GM18870 (cell line): ENCODE measurements around the gene AGPS.

Experiments
- ATAC-seq: cut with Tn5 transposase; IDR thresholded peaks from one replicate; pipeline ENCODE4 v1.9.1; 2021; ENCODE audit warnings: moderate library complexity; ENCODE audit not compliant: unreplicated experiment

Gene AGPS

GRCh38 chr2:177520324-177520723 lies 127.8 kb downstream of the AGPS start:
- ATAC-seq, result no peak

- ATAC-seq, result no peak
Observed at GRCh38 chr2:177523781-177524180, 131.2 kb downstream of the AGPS start.

GRCh38 chr2:177525351-177525924 lies 132.9 kb downstream of the AGPS start:
- ATAC-seq, result no peak

DNA sequence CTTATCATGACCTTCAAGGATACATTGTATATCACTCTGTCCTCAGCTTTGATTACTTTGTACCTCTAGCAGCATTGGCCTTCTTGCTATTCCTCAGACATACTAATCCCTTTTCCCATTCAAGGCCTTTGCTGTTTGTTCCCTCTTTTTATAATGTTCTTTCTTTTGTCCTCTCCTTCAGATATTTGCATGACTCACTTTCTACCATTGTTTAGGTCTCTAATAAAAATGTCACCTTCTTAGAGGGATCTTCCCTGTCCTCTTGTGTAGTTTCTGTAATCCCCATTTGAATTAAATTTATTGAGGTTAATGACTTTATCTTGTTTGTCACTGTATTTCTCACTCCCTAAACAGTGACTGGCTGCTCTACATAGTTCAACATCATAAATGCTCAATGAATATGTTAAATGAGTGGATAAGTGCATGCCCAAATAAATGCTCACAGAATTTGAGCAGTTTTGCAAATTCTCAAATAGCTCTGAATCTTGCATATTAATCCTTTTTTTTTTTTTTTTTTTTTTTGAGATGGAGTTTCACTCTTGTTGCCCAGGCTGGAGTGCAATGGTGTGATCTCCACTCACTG lies 135.9 kb downstream of the AGPS start:
- ATAC-seq, result no peak

DNA sequence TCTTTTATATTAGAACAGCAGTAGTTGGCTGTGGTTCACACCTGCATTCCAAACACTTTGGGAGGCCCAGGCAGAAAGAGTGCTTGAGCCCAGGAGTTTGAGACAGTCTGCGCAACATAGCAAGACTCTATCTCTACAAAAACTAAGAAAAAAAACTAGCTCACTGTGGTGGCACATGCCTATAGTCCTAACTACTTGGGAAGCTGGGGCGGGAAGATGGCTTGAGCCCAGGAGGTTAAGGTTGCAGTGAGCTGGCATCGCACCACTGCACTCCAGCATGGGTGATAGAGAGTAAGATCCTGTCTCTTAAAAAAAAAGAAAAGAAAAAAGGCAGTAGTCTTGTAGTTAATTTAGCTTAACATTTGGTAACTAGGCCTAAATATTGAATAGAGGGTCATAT lies 136.6 kb downstream of the AGPS start:
- ATAC-seq, result no peak

- ATAC-seq, result no peak
Observed at GRCh38 chr2:177530561-177530960, 138.0 kb downstream of the AGPS start.

GRCh38 chr2:177531706-177532105 lies 139.1 kb downstream of the AGPS start:
- ATAC-seq, result no peak

- ATAC-seq, result no peak
Observed at GRCh38 chr2:177532567-177532966, 140.0 kb downstream of the AGPS start.

- no peak for ATAC-seq
Observed at GRCh38 chr2:177533253-177533652, 140.7 kb downstream of the AGPS start.

DNA sequence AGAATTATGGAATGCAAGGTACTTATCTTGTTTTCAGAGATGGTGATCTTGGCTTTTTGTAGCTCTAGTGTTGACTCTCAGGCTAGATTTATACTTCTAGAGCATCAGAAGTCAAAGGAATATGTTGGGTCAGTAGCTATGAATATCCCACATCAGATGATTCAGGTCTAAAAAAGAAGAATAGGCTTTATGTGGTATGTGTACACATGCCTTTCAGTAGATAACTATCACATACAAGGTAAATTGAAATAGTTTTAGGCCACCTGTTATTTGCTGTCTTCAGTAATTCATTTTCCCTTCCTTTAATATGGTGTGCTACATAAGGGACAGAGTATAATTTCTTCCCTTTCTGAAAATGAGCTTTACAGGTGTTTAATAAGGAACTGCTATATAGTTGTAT lies 142.4 kb downstream of the AGPS start:
- no peak for ATAC-seq

GRCh38 chr2:177535958-177536504 lies 143.5 kb downstream of the AGPS start:
- ATAC-seq, result no peak

DNA sequence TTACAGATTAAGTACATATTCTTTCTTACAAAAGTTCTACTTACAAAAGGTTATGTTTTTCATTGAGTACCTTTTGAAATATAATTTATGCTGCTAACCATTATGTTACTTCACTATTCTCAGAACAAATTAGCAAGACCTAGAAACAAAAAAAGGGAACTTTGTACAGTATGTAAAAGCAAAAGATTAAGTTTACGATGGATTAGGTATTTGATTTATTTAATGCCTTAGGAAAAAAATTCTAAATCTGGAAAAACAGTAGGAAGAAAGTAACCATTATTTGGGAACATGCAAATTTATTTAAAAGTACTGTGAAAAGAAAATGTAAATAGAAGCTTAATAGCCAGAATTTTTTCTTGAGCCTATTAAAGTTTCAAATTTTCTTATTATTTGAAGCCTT lies 144.6 kb downstream of the AGPS start:
- no peak for ATAC-seq

GRCh38 chr2:177537636-177538035 lies 145.1 kb downstream of the AGPS start:
- ATAC-seq, result no peak

GRCh38 chr2:177538323-177538722 lies 145.8 kb downstream of the AGPS start:
- ATAC-seq, result no peak

DNA sequence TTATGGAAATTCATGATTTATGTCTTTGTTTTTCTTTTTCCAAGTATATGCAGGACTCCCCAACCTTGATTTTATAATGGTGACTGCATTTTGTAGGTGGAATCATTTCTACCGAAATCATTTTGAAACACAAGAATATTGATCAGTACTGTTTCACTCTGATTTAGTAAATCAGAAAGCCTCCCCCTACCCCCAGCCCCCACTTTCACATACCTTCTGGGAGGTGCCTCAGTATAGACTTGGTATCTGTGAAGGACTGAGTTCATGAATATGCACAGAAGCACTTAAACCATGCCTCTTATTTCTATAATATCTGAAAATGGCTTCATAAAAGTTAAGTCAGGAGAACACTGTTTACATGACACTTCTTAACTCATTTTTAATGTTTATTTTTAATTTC lies 147.7 kb downstream of the AGPS start:
- ATAC-seq, result no peak

DNA sequence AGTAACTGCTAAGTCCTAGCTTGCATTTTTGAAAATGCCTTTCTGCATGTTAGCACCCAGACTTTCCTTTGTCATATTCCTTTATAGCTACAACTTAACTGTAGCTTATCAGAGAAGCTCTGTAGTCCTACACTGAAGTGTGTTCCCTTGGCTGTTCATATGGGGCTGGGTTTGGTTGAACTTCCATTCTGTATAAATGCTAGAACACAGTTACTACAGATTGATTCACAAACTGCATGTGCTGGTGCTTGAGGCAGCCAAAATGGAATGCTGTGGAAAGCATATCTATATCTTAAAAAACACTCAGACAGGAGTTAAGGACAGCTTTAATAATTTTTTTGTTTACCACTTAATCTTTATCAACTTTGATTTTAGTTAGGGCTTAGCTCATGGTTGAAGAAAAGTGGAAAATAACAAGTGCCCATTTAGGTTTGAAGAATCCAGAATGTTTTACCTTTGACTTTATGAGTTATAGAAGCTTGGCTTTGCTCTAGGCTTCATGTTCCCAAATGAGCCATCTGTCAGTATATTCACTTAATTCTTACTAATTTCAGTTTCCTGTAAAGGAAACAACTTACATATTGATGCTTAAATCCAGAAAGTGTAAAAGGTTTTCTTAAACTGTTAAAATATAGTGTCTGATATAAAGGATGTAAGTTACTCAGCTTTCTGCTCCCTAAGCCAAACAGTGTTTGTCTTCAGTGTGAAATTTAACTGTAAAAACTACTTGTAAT lies 148.9 kb downstream of the AGPS start:
- no peak for ATAC-seq

- no peak for ATAC-seq
Observed at GRCh38 chr2:177542396-177542795, 149.8 kb downstream of the AGPS start.

GRCh38 chr2:177543007-177543760 lies 150.6 kb downstream of the AGPS start:
- ATAC-seq, result no peak

GRCh38 chr2:177545143-177545542 lies 152.6 kb downstream of the AGPS start:
- ATAC-seq, result no peak

DNA sequence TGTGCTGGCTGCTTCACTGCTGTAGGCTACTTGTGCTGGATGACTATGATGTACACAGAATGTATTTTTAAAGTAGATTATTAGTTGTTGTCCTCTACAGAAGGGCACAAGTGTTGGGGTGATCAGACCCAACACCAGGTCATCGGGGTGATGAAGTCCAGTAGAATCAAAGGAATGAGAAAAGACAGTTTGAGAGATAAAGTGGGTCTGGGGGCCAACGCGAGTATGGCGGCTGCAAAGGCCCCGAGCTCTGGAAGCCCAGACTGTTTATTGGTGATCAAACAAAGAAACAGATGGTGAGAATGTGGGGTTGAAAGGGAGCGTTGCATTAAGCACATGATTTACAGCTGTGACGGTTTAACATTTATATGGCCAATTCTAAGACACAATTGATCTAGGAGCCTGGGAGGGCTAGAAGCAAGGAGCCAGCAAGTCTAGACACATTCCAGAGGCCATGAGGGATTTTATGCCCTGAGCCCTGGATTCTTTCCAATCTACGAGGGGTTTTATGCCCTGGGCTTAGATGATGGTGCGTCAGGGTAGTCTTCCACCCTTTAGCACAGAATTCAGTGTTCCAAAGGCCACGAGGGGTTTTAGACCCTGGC lies 153.5 kb downstream of the AGPS start:
- no peak for ATAC-seq

GRCh38 chr2:177547122-177547521 lies 154.5 kb downstream of the AGPS start:
- ATAC-seq, result peak; percentile 96
